ENCODE measurements around the gene NFILZ. TPM values are rescaled to one million over a fixed set of nuclear protein-coding genes. Genes with fewer than 3 reads are reported as not detected.

The NFILZ gene
- total RNA-seq, 1 experiment from 2014 or later = not detected

DNA sequence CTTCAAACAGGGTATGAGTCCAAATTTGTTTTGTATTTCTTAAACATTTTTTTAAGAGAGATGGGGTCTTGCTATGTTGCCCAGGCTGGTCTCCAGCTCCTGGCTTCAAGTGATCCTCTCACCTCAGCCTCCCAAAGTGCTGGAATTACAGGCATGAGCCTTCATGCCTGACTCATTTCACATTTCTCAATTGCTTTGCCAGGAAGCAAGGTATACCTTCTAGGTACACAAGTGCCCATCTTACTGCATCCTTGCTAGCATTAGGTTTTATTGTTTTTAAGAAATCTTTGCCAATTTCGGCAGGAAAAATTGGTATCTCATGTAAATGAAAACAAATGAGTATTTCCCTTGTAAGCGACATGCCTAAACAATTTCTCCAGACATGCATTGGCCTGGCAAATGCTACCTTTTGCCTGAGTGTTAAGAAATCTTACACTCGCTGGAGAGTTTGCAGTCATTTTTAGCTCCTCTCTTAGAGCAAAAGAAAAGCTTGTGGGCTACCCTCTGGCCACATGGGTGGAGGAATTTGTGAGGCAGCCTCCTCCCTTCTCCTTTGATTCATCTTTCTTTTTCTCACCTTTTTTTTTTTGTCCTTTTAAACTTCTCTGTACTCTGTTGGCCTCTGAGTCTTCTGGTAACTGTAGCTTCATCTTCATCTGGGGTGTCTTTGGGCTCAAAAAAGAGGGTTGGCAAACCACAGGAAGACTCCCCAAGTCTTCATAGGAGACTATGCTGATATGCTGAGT, 35.2 kb downstream of the NFILZ start:
- Histone ChIP-seq H4K20me1 (ENCODE audit: insufficient read depth) (no peaks in the 10 kb centered on the region), H3K36me3 (ENCODE audit: control insufficient read depth in 1 of 2, insufficient read depth in 2 of 2, low read length in 2 of 2) (no peaks in the 10 kb centered on the region), H3K27me3 (ENCODE audit: insufficient read depth, low read length) (0 out of 2 replicates have a peak, but pooled peaks cover 5% of the 10 kb centered on the region), H3K9ac (ENCODE audit: low read length) (no peak overlapping the region), H3K27ac (ENCODE audit: low read depth, low read length) (no peak overlapping the region), H3K4me2 (ENCODE audit: low read length) (no peak overlapping the region), H3K9me2 (ENCODE audit: insufficient read depth) (no peaks in the 10 kb centered on the region), H2AFZ (ENCODE audit: low read depth, low read length, poor library complexity, severe bottlenecking) (no peak overlapping the region), H3K4me1 (ENCODE audit: control insufficient read depth in 1 of 2, insufficient read depth in 2 of 2, low read length in 2 of 2) (no peaks in the 10 kb centered on the region), H3K9me3 (ENCODE audit: control insufficient read depth in 1 of 2, insufficient read depth in 1 of 2, low read depth in 1 of 2, low read length in 2 of 2) (no peaks in the 10 kb centered on the region), H3K4me3 (replicated peaks in 1 of 2; ENCODE audit: low read depth in 1 of 2, low read length in 2 of 2) (no peak overlapping the region), H3K79me2 (ENCODE audit: insufficient read depth, low read length) (no peaks in the 10 kb centered on the region)
- no peak for DNase-seq (ENCODE audit: low read depth, low spot score)
- intact Hi-C loops (cut with micrococcal nuclease) = no loop called here
- no peak for ATAC-seq
- no TSS peak for BruUV-seq (replicated peaks)
- RAD21 ChIA-PET (ENCODE audit: low non-redundant PET in 1 of 2, low total read pairs in 2 of 2, uncharacterized antibody in 2 of 2, unreplicated experiment in 2 of 2) = no interaction called here
- POLR2A ChIA-PET = no interaction called here
- CTCF ChIA-PET = no interaction called here
- TF ChIP-seq CTCF (IDR thresholded peaks at IDR 0.05 in 2 of 3, conservative IDR thresholded peaks at IDR 0.05 in 1 of 3; ENCODE audit: borderline replicate concordance in 1 of 3, insufficient read depth in 1 of 3, low read depth in 2 of 3, low read length in 2 of 3) (no peak), POLR2A (IDR thresholded peaks at IDR 0.05; ENCODE audit: borderline replicate concordance, extremely low read depth, insufficient read depth, insufficient read length) (no peak), POLR2AphosphoS5 (IDR thresholded peaks at IDR 0.05; ENCODE audit: low read depth, low read length) (no peak), ZBTB33 (IDR thresholded peaks at IDR 0.05; ENCODE audit: extremely low read depth, insufficient replicate concordance, low read length) (no peak), TCF7L2 (IDR thresholded peaks at IDR 0.05; ENCODE audit: borderline replicate concordance, extremely low read depth, insufficient read depth, insufficient read length) (no peak), EZH2 (IDR thresholded peaks at IDR 0.05) (no peak), JUND (IDR thresholded peaks at IDR 0.05) (no peak), SP1 (IDR thresholded peaks at IDR 0.05; ENCODE audit: low read depth) (no peak), RAD21 (IDR thresholded peaks at IDR 0.05; ENCODE audit: low read depth) (no peak), EGR1 (IDR thresholded peaks at IDR 0.05; ENCODE audit: low read depth) (no peak), EZH2phosphoT487 (IDR thresholded peaks at IDR 0.05; ENCODE audit: borderline replicate concordance) (no peak), SIN3A (IDR thresholded peaks at IDR 0.05; ENCODE audit: low read depth) (no peak), CBX3 (IDR thresholded peaks at IDR 0.05; ENCODE audit: low read depth) (no peak), SRF (IDR thresholded peaks at IDR 0.05; ENCODE audit: low read depth) (no peak), MAX (IDR thresholded peaks at IDR 0.05) (no peak), ELF1 (IDR thresholded peaks at IDR 0.05; ENCODE audit: borderline replicate concordance, low read depth) (no peak), ZNF274 (IDR thresholded peaks at IDR 0.05; ENCODE audit: low read depth, low read length) (no peak)
- TF ChIP-seq, protein P1, sequence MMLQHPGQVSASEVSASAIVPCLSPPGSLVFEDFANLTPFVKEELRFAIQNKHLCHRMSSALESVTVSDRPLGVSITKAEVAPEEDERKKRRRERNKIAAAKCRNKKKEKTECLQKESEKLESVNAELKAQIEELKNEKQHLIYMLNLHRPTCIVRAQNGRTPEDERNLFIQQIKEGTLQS (IDR thresholded peaks at IDR 0.05) = no peak

Data from HCT116 (cell line).